ENCODE results near the gene KRT7.
"Not testable (repeated sequence)": the region's sequence is repeated elsewhere in the genome, so short reads cannot be mapped to it uniquely, and the experiment has no call there.

The KRT7 gene

GRCh38 chr12:52250048-52250990 lies 17.3 kb downstream of the KRT7 start:
- H3K4me3 ChIP-seq (replicated peaks; ENCODE audit: low read depth, low read length): no peak overlapping the region
- no peak for DNase-seq (ENCODE audit: low read depth)
- no peak for TF ChIP-seq CTCF (IDR thresholded peaks at IDR 0.05; ENCODE audit: low read length, missing control alignments)

- TF ChIP-seq CTCF (IDR thresholded peaks at IDR 0.05; ENCODE audit: low read length, missing control alignments): no peak
- H3K4me3 ChIP-seq (replicated peaks; ENCODE audit: low read depth, low read length): no peak overlapping the region
- no peak for DNase-seq (ENCODE audit: low read depth)
Measured at GRCh38 chr12:52251367-52252051, 18.5 kb downstream of the KRT7 start.

GRCh38 chr12:52252175-52252615 lies 19.2 kb downstream of the KRT7 start:
- TF ChIP-seq CTCF (IDR thresholded peaks at IDR 0.05; ENCODE audit: low read length, missing control alignments): peak; percentile 18
- not testable (repeated sequence) for H3K4me3 ChIP-seq (replicated peaks; ENCODE audit: low read depth, low read length); DNase-seq (ENCODE audit: low read depth)

- no peak overlapping the region for H3K4me3 ChIP-seq (replicated peaks; ENCODE audit: low read depth, low read length)
- no peak for DNase-seq (ENCODE audit: low read depth)
- TF ChIP-seq CTCF (IDR thresholded peaks at IDR 0.05; ENCODE audit: low read length, missing control alignments): no peak
Measured at GRCh38 chr12:52252728-52253343, 19.8 kb downstream of the KRT7 start.

GRCh38 chr12:52253391-52254179 lies 20.5 kb downstream of the KRT7 start:
- TF ChIP-seq CTCF (IDR thresholded peaks at IDR 0.05; ENCODE audit: low read length, missing control alignments): no peak
- no peak overlapping the region for H3K4me3 ChIP-seq (replicated peaks; ENCODE audit: low read depth, low read length)
- no peak for DNase-seq (ENCODE audit: low read depth)

GRCh38 chr12:52254180-52254964 lies 21.3 kb downstream of the KRT7 start:
- DNase-seq (ENCODE audit: low read depth): no peak
- no peak overlapping the region for H3K4me3 ChIP-seq (replicated peaks; ENCODE audit: low read depth, low read length)
- TF ChIP-seq CTCF (IDR thresholded peaks at IDR 0.05; ENCODE audit: low read length, missing control alignments): no peak
